ENCODE measurements around the gene ATG101.

GRCh38 chr12:52063981-52064649 lies 5.7 kb upstream of the ATG101 start:
- no peak for TF ChIP-seq CTCF (IDR thresholded peaks at IDR 0.05; ENCODE audit: low read length)
- no peak for TF ChIP-seq EZH2 (IDR thresholded peaks at IDR 0.05; ENCODE audit: borderline replicate concordance, low read length)

Data from OCI-LY1 (cell line).